Gastroesophageal sphincter (tissue), 4 donors: ENCODE results near the gene CLIC3. TPM values are rescaled to one million over a fixed set of nuclear protein-coding genes. Genes with fewer than 3 reads are reported as not detected.

Experiments
- ATAC-seq: fragments of 150-250 bp; one replicate; pipeline ENCODE4 v1.9.1; 2016; ENCODE audit warnings: mild to moderate bottlenecking, moderate library complexity
- H3K27ac ChIP-seq, 4 donors: fragments of 200-600 bp; sonication (generic) in 3 of 4; 1 replicate in 3 of 4; 2 replicates in 1 of 4; pipeline ENCODE4 v1.5.1; 2016 to 2019
- H3K27me3 ChIP-seq: fragments of 200-600 bp; sonication (generic); one replicate; pipeline ENCODE4 v1.5.1; 2019
- H3K36me3 ChIP-seq, 2 donors: fragments of 200-600 bp; sonication (generic); one replicate each; pipeline ENCODE4 v1.5.1; 2019; ENCODE audit warnings: control low read depth in 1 of 2
- H3K4me1 ChIP-seq, 3 donors: fragments of 200-600 bp; sonication (generic); 1 replicate in 2 of 3; 2 replicates in 1 of 3; pipeline ENCODE4 v1.5.1; 2016 to 2019; ENCODE audit warnings: control low read depth in 2 of 3
- H3K4me3 ChIP-seq, 2 donors: fragments of 200-600 bp; sonication (generic); one replicate each; pipeline ENCODE4 v1.5.1; 2019; ENCODE audit warnings: mild to moderate bottlenecking in 1 of 2, moderate library complexity in 1 of 2
- H3K9me3 ChIP-seq, 3 donors: fragments of 200-600 bp; sonication (generic); one replicate each; pipeline ENCODE4 v1.5.1; 2017 to 2019; ENCODE audit warnings: control low read depth in 2 of 3
- EP300 ChIP-seq: sonication (generic); formaldehyde crosslinking; IDR thresholded peaks from one replicate; pipeline ENCODE4 v1.6.1; 2017; ENCODE audit warnings: antibody characterized with exemption, mild to moderate bottlenecking
- POLR2A ChIP-seq, 2 donors: fragments of 450-650 bp; IDR thresholded peaks; one replicate each; pipeline ENCODE4 v1.6.1; 2017; ENCODE audit warnings: antibody characterized with exemption in 2 of 2, mild to moderate bottlenecking in 2 of 2, moderate library complexity in 1 of 2
- POLR2AphosphoS5 ChIP-seq: sonication (generic); formaldehyde crosslinking; IDR thresholded peaks from one replicate; pipeline ENCODE4 v1.6.1; 2017; ENCODE audit warnings: antibody characterized with exemption
- WGBS, 2 donors: methylation state at CpG; one replicate each; pipeline ENCODE4 v1.1.5; 2018; ENCODE audit warnings: low coverage in 1 of 2; 5-methylcytosine and 5-hydroxymethylcytosine counted together
- total RNA-seq, 4 donors: library from RNA; depleted of rRNA; stranded (reverse); fragments of >200 nt; gene quantifications; one replicate each; pipeline ENCODE4 v1.1.0, GENCODE V29; 2016
- TF ChIP-seq, protein P1 (sequence below), 4 experiments: fragments of 200-600 bp in 2 of 4; fragments of 450-650 bp in 2 of 4; sonication (generic) in 1 of 4; IDR thresholded peaks; one replicate each; pipeline ENCODE4 v1.5.1; 2017 to 2019; ENCODE audit warnings: antibody characterized with exemption in 4 of 4, mild to moderate bottlenecking in 2 of 4, moderate library complexity in 2 of 4

CLIC3 gene
- total RNA-seq, 4 donors from 2014 or later: 0.81 to 5.4 (median 2.2) TPM

DNA sequence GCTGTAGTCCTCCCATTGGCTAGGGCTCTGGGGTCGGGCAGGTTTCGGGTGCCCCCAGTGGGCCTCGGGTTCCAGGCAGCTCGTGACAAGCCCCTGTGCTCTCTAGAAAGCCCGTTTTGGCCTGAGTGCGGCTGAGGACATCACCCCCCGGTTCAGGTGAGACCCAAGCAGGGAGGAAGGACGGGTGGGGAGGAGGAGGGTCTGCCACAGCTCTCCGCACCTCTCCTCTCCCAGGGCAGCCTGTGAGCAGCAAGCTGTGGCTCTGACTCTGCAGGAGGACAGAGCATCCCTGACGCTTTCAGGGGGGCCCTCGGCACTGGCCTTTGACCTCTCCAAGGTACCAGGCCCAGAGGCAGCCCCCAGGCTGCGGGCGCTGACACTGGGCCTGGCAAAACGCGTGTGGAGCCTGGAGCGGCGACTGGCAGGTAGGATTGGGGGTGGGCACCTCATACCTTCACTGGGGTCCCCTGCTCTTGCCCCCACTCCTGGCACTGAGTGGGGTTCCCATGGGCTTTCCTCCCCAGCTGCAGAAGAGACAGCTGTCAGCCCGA lies 3.5 kb downstream of the CLIC3 start:
- 70% methylated on average over 2 of the region's 18 CpGs; no CpG with 5 or more reads in 1 of the 2 donors for WGBS, 2 donors
- TF ChIP-seq POLR2A (IDR thresholded peaks at IDR 0.05) (no peak), EP300 (no peak)
- TF ChIP-seq, protein P1, sequence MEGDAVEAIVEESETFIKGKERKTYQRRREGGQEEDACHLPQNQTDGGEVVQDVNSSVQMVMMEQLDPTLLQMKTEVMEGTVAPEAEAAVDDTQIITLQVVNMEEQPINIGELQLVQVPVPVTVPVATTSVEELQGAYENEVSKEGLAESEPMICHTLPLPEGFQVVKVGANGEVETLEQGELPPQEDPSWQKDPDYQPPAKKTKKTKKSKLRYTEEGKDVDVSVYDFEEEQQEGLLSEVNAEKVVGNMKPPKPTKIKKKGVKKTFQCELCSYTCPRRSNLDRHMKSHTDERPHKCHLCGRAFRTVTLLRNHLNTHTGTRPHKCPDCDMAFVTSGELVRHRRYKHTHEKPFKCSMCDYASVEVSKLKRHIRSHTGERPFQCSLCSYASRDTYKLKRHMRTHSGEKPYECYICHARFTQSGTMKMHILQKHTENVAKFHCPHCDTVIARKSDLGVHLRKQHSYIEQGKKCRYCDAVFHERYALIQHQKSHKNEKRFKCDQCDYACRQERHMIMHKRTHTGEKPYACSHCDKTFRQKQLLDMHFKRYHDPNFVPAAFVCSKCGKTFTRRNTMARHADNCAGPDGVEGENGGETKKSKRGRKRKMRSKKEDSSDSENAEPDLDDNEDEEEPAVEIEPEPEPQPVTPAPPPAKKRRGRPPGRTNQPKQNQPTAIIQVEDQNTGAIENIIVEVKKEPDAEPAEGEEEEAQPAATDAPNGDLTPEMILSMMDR (IDR thresholded peaks at IDR 0.05): no peak
- H3K27me3 ChIP-seq: peaks cover 47% of the 10 kb centered on the region
- no peaks in the 10 kb centered on the region for H3K9me3 ChIP-seq
- H3K4me1 ChIP-seq: peaks cover 0 to 53% (median 31%) of the 10 kb centered on the region in 3 donors
- H3K27ac ChIP-seq: peak overlapping the region in 3 of 4 donors; percentile 90 to 96 (median 95)
- ATAC-seq: no peak
- peak overlapping the region; percentile 67 to 80 for H3K4me3 ChIP-seq
- peaks cover 0 to 18% of the 10 kb centered on the region in 2 donors for H3K36me3 ChIP-seq

DNA sequence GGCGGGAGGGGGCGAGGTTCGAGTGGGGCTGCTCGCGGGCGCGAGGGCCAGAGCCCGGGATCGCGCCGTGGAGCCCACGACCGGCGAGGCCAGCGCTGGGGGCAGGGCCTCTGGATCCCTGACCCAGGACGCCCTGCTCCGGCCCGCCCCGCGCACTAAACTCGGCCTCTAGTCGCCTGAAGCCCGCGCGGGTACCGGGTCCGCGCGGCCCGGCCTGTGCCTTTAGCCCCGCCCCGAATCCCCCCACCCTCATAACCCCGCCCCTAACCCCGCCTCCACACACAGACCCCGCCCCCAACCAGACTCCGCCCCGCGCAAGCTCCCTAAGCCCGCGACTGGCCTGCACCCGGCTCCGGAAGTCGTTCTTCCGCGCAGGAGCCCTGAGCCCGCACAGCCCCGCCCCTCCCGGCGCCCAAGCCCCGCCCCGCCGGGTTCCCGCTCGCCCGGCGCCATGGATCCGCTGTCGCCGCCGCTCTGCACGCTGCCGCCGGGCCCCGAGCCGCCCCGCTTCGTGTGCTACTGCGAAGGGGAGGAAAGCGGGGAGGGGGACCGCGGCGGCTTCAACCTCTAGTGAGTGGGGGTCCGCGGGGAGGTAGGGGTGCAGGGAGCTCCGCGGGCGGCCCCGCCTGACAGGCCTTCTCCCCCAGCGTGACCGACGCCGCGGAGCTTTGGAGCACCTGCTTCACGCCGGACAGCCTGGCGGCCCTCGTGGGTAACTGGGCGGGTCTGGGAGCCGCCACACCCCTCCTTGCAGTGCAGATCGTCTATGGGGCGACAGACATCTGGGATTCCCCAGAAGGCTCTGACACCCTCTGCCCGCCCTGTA lies 4.2 kb downstream of the CLIC3 start, which contains the start of gene PAXX:
TSS of gene PAXX (plus strand) at position 430 of the 826 bp plus-strand sequence. CDS start at position 452, 22 bp downstream.
- H3K27ac ChIP-seq: peak within 1 kb of the TSS; percentile 43 to 96 (median 92)
- peaks cover 0 to 53% (median 31%) of the 10 kb centered on the region in 3 donors for H3K4me1 ChIP-seq
- H3K27me3 ChIP-seq: peaks cover 43% of the 10 kb centered on the region
- peak in 1 of 2 donors; percentile 19 for TF ChIP-seq POLR2A (IDR thresholded peaks at IDR 0.05)
- TF ChIP-seq, protein P1 (IDR thresholded peaks at IDR 0.05): peak in 2 of 4 experiments; percentile 4 to 12
- TF ChIP-seq EP300: no peak
- TF ChIP-seq POLR2AphosphoS5: no peak
- WGBS, 2 donors: 0% methylated on average over 4 of the region's 92 CpGs; no CpG with 5 or more reads in 1 of the 2 donors
- ATAC-seq: peak; percentile 95
- peak within 1 kb of the TSS; percentile 67 to 80 for H3K4me3 ChIP-seq
- H3K9me3 ChIP-seq: no peaks in the 10 kb centered on the region
- peaks cover 0 to 18% of the 10 kb centered on the region in 2 donors for H3K36me3 ChIP-seq

DNA sequence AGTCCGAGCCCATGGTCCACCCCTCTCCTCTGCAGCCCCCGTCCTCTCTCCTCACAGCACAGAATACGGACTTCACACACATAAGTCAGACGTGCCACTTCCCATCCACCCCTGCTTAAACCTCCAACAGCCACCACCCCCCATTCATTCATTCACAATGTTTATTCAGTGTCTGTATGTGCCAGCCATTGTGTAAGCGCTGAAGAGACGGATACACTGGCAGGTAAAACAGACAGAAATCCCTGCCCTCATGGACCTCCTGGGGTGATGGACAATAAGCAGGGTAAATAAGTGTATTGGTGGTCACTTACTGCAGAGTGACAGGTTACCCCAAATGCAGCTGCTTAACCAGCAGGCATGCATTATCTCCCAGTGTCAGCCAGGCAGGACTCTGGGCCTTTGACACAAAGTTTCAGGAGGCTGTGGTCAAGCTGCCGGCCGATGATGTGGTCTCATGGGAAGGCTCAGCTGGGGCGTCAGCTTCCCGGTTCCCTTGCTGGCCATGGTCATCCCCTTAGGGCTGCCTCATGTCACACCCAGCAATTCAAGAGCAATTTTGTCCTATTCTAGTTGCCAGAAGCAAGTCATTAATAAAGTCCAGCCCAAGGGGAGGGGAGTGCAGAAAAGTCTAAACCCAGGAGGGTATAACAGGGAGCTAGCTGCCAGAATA lies 6.0 kb downstream of the CLIC3 start:
- H3K27ac ChIP-seq: no peak overlapping the region
- ATAC-seq: no peak
- no peaks in the 10 kb centered on the region for H3K9me3 ChIP-seq
- H3K27me3 ChIP-seq: peaks cover 43% of the 10 kb centered on the region
- H3K4me1 ChIP-seq: peaks cover 0 to 44% (median 17%) of the 10 kb centered on the region in 3 donors
- peaks cover 0 to 18% of the 10 kb centered on the region in 2 donors for H3K36me3 ChIP-seq
- 68 to 73% methylated on average over 6 of the region's 10 CpGs for WGBS, 2 donors
- no peak for TF ChIP-seq POLR2A (IDR thresholded peaks at IDR 0.05)
- TF ChIP-seq, protein P1 (IDR thresholded peaks at IDR 0.05): no peak
- TF ChIP-seq EP300: no peak
- no peak for TF ChIP-seq POLR2AphosphoS5
- no peak overlapping the region for H3K4me3 ChIP-seq

DNA sequence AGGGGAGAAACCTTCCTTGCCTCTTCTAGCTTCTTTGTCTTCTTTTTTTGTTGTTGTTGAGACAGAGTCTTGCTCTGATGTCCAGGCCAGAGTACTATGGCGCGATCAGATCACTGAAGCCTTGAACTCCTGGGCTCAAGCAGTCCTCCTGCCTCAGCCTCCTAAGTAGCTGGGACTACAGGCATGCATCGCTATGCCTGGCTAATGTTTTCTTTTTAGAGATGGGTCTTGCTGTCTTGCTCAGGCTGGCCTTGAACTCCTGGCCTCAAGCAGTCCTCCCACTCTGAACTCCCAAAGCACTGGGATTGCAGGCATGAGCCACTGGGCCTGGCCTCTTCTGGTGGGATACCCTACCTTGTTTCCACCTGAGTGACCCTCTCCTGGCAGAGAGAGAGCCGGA lies 7.5 kb downstream of the CLIC3 start:
- TF ChIP-seq, protein P1 (IDR thresholded peaks at IDR 0.05): no peak
- TF ChIP-seq POLR2AphosphoS5: no peak
- TF ChIP-seq POLR2A (IDR thresholded peaks at IDR 0.05): no peak
- TF ChIP-seq EP300: no peak
- no peak for ATAC-seq
- Histone ChIP-seq H3K27ac (no peak overlapping the region), H3K36me3 (peaks cover 0 to 7% of the 10 kb centered on the region in 2 donors), H3K4me3 (no peak overlapping the region), H3K4me1 (peaks cover 0 to 37% (median 10%) of the 10 kb centered on the region in 3 donors), H3K27me3 (peaks cover 43% of the 10 kb centered on the region), H3K9me3 (no peaks in the 10 kb centered on the region)
- WGBS, 2 donors: 91 to 100% methylated on average over 3 to 4 of the region's 4 CpGs
